H1 (cell line): Measurements from ENCODE around the gene C2orf74. TPM values are rescaled to one million over a fixed set of nuclear protein-coding genes. Genes with fewer than 3 reads are reported as not detected.

Experiments
- CTCF ChIA-PET: fragments of 300-600 bp; sonication (Branson Sonifier 250); formaldehyde crosslinking; loops from one replicate; lab custom pipeline; 2021; ENCODE audit not compliant: partially characterized antibody; lab: Charles Lee
- POLR2A ChIA-PET: fragments of 300-600 bp; sonication (Branson Sonifier 250); formaldehyde crosslinking; loops from one replicate; lab custom pipeline; 2021; ENCODE audit warnings: inconsistent platforms; ENCODE audit not compliant: partially characterized antibody; lab: Charles Lee
- DNase-seq, 2 experiments: peaks; one replicate each; pipeline versions ENCODE4 v3.0.0 to v3.0.0-alpha.2; 2010 to 2022; ENCODE audit warnings: low spot score in 2 of 2, low read depth in 1 of 2, mixed read lengths in 1 of 2
- FAIRE-seq: peaks from 2 replicates; lab custom pipeline; 2011; peaks lifted over from hg19 to GRCh38; lab: Jason Lieb, UNC
- H2AFZ ChIP-seq: 2 replicates; pipeline ENCODE4 v1.8.1; 2012; ENCODE audit warnings: low read length, inconsistent platforms
- H2AK5ac ChIP-seq: 2 replicates; pipeline ENCODE4 v1.6.1; 2013; ENCODE audit warnings: low read depth, low read length
- H2BK120ac ChIP-seq: replicated peaks from 2 replicates; pipeline ENCODE3; 2013; ENCODE audit warnings: low read depth, low read length, inconsistent platforms
- H2BK12ac ChIP-seq: 2 replicates; pipeline ENCODE4 v1.6.1; 2013; ENCODE audit warnings: low read depth, low read length
- H2BK15ac ChIP-seq: 2 replicates; pipeline ENCODE4 v1.6.1; 2013; ENCODE audit warnings: low read length
- H2BK20ac ChIP-seq: 2 replicates; pipeline ENCODE4 v1.6.1; 2013; ENCODE audit warnings: low read length
- H2BK5ac ChIP-seq: 2 replicates; pipeline ENCODE4 v1.6.1; 2013; ENCODE audit warnings: low read depth, low read length
- H3K14ac ChIP-seq: 2 replicates; pipeline ENCODE4 v1.6.1; 2013; ENCODE audit warnings: inconsistent platforms; ENCODE audit not compliant: insufficient read length
- H3K18ac ChIP-seq: 2 replicates; pipeline ENCODE4 v1.6.1; 2013; ENCODE audit warnings: low read length; ENCODE audit errors: extremely low read depth
- H3K23ac ChIP-seq: 2 replicates; pipeline ENCODE4 v1.6.1; 2013; ENCODE audit warnings: inconsistent platforms; ENCODE audit not compliant: insufficient read length
- H3K23me2 ChIP-seq: 2 replicates; pipeline ENCODE4 v1.6.1; 2013; ENCODE audit warnings: low read depth, low read length
- H3K27ac ChIP-seq: 2 replicates; pipeline ENCODE4 v1.6.1; 2011; ENCODE audit warnings: low read depth, low read length, inconsistent platforms
- H3K27me3 ChIP-seq, 4 experiments: replicated peaks in 1 of 4; 1 replicate in 1 of 4; 2 replicates in 3 of 4; pipeline versions ENCODE4 v1.6.1 to v1.8.1; 2011 to 2013; ENCODE audit warnings: low read length in 3 of 4, mild to moderate bottlenecking in 3 of 4, inconsistent platforms in 2 of 4, mixed read lengths in 2 of 4, moderate library complexity in 1 of 4; ENCODE audit not compliant: control insufficient read depth in 3 of 4, insufficient read depth in 3 of 4; ENCODE audit errors: extremely low read depth in 1 of 4
- H3K36me3 ChIP-seq, 4 experiments: 2 replicates each; pipeline versions ENCODE4 v1.6.1 to v1.8.1; 2011 to 2013; ENCODE audit warnings: mild to moderate bottlenecking in 4 of 4, low read length in 3 of 4, moderate library complexity in 2 of 4, control low read depth in 1 of 4, inconsistent platforms in 1 of 4; ENCODE audit not compliant: insufficient read depth in 4 of 4, control insufficient read depth in 2 of 4
- H3K4ac ChIP-seq: replicated peaks from 2 replicates; pipeline ENCODE3; 2013; ENCODE audit warnings: low read length, low read depth, mixed read lengths, inconsistent platforms; ENCODE audit not compliant: insufficient read length
- H3K4me1 ChIP-seq, 4 experiments: replicated peaks in 1 of 4; 1 replicate in 1 of 4; 2 replicates in 3 of 4; pipeline versions ENCODE4 v1.6.1 to v1.8.1; 2011 to 2013; ENCODE audit warnings: low read length in 3 of 4, inconsistent platforms in 2 of 4, mixed read lengths in 1 of 4; ENCODE audit not compliant: insufficient read depth in 4 of 4, control insufficient read depth in 3 of 4
- H3K4me2 ChIP-seq, 2 experiments: 2 replicates each; pipeline versions ENCODE4 v1.6.1 to v1.8.1; 2011 to 2013; ENCODE audit warnings: low read depth in 2 of 2, low read length in 2 of 2, control low read depth in 1 of 2, inconsistent platforms in 1 of 2, mild to moderate bottlenecking in 1 of 2; ENCODE audit not compliant: insufficient read depth in 1 of 2
- H3K4me3 ChIP-seq, 4 experiments: fragments of 200-600, 300-600 bp in 1 of 4; sonication (generic), shearing (Covaris generic), sonication (Bioruptor Twin) in 1 of 4; 2 replicates each; pipeline versions ENCODE4 v1.5.1 to v1.8.1; 2011 to 2016; ENCODE audit warnings: low read length in 4 of 4, low read depth in 3 of 4, control low read depth in 2 of 4, inconsistent platforms in 2 of 4, mild to moderate bottlenecking in 2 of 4, mixed read lengths in 1 of 4, moderate library complexity in 1 of 4; ENCODE audit not compliant: insufficient read depth in 2 of 4; ENCODE audit errors: extremely low read depth in 1 of 4
- H3K56ac ChIP-seq: replicated peaks from 2 replicates; pipeline ENCODE3; 2013; ENCODE audit warnings: low read depth, mild to moderate bottlenecking, mixed read lengths, low read length, inconsistent platforms; ENCODE audit not compliant: insufficient read length
- H3K79me1 ChIP-seq: 2 replicates; pipeline ENCODE4 v1.6.1; 2013; ENCODE audit warnings: low read depth, low read length, control low read depth
- H3K79me2 ChIP-seq, 2 experiments: 2 replicates each; pipeline versions ENCODE4 v1.6.1 to v1.8.1; 2012 to 2013; ENCODE audit warnings: low read length in 2 of 2, mild to moderate bottlenecking in 2 of 2, inconsistent platforms in 1 of 2; ENCODE audit not compliant: insufficient read depth in 2 of 2, control insufficient read depth in 1 of 2
- H3K9ac ChIP-seq, 4 experiments: replicated peaks in 1 of 4; 1 replicate in 1 of 4; 2 replicates in 3 of 4; pipeline versions ENCODE4 v1.6.1 to v1.8.1; 2011 to 2013; ENCODE audit warnings: low read depth in 3 of 4, low read length in 3 of 4, control low read depth in 2 of 4, mild to moderate bottlenecking in 2 of 4, moderate library complexity in 2 of 4, inconsistent platforms in 1 of 4; ENCODE audit errors: extremely low read depth in 1 of 4
- H3K9me3 ChIP-seq, 2 experiments: 2 replicates each; pipeline versions ENCODE4 v1.6.1 to v1.8.1; 2012 to 2013; ENCODE audit warnings: mild to moderate bottlenecking in 2 of 2, moderate library complexity in 2 of 2, control low read depth in 1 of 2, inconsistent platforms in 1 of 2, low read depth in 1 of 2, low read length in 1 of 2, mixed read lengths in 1 of 2; ENCODE audit not compliant: insufficient read depth in 2 of 2
- H4K20me1 ChIP-seq, 2 experiments: replicated peaks in 1 of 2; 2 replicates each; pipeline versions ENCODE3 to v1.8.1; 2011 to 2013; ENCODE audit warnings: inconsistent platforms in 2 of 2, low read length in 2 of 2, mild to moderate bottlenecking in 1 of 2; ENCODE audit not compliant: insufficient read depth in 2 of 2, control insufficient read depth in 1 of 2
- H4K5ac ChIP-seq: 2 replicates; pipeline ENCODE4 v1.6.1; 2013; ENCODE audit warnings: low read length, low read depth, mixed read lengths, inconsistent platforms; ENCODE audit not compliant: insufficient read length
- H4K8ac ChIP-seq: 2 replicates; pipeline ENCODE4 v1.8.0; 2013; ENCODE audit warnings: mild to moderate bottlenecking, moderate library complexity, low read length, inconsistent platforms; ENCODE audit not compliant: insufficient read depth; ENCODE audit errors: extremely low read depth
- H4K91ac ChIP-seq: replicated peaks from 2 replicates; pipeline ENCODE3; 2013; ENCODE audit warnings: low read length, mixed read lengths, inconsistent platforms; ENCODE audit not compliant: insufficient read length
- HDAC2 ChIP-seq, 2 experiments: fragments of 300-600 bp in 1 of 2; sonication (generic) in 1 of 2; IDR thresholded peaks; 2 replicates each; pipeline ENCODE4 v1.6.1; 2011 to 2012; ENCODE audit warnings: low read depth in 2 of 2, low read length in 2 of 2, mild to moderate bottlenecking in 2 of 2, moderate library complexity in 2 of 2, borderline replicate concordance in 1 of 2, inconsistent platforms in 1 of 2
- JUN ChIP-seq: IDR thresholded peaks from 2 replicates; pipeline ENCODE4 v1.6.1; 2011; ENCODE audit warnings: low read depth, mild to moderate bottlenecking, improper control_type of control experiment, low read length
- KDM5A ChIP-seq: fragments of 200-600 bp; IDR thresholded peaks from 2 replicates; pipeline ENCODE4 v1.7.1; 2012; ENCODE audit warnings: mild to moderate bottlenecking, low read length, inconsistent platforms, mixed read lengths
- MAFK ChIP-seq: IDR thresholded peaks from 2 replicates; pipeline ENCODE4 v1.6.1; 2012; ENCODE audit warnings: low read depth, mild to moderate bottlenecking, improper control_type of control experiment, low read length
- RBBP5 ChIP-seq: IDR thresholded peaks from 2 replicates; pipeline ENCODE4 v1.7.1; 2012; ENCODE audit warnings: low read depth, mild to moderate bottlenecking, inconsistent platforms, low read length, moderate library complexity, borderline replicate concordance
- SIX5 ChIP-seq: IDR thresholded peaks from 2 replicates; pipeline ENCODE4 v1.6.1; 2011; ENCODE audit warnings: mild to moderate bottlenecking, low read depth, low read length
- TAF1 ChIP-seq: IDR thresholded peaks from 2 replicates; pipeline ENCODE4 v1.6.1; 2011; ENCODE audit warnings: mild to moderate bottlenecking, low read depth, low read length
- TAF7 ChIP-seq: optimal IDR thresholded peaks from 2 replicates; pipeline ENCODE3; 2011; ENCODE audit warnings: low read depth, mild to moderate bottlenecking, inconsistent platforms, low read length, moderate library complexity, borderline replicate concordance
- WGBS, 2 experiments: shearing (Covaris generic) in 1 of 2; methylation state at CpG; one replicate each; pipeline versions ENCODE4 v1.1.6 to v1.1.7; 2013 to 2015; ENCODE audit warnings: low lambda C conversion rate in 2 of 2, mixed read lengths in 2 of 2, inconsistent platforms in 1 of 2, low coverage in 1 of 2, missing lambda C conversion rate in 1 of 2; ENCODE audit not compliant: insufficient replicate concordance in 2 of 2, insufficient coverage in 1 of 2, insufficient read length in 1 of 2; ENCODE audit errors: extremely low coverage in 1 of 2, missing lambda C conversion rate in 1 of 2; 5-methylcytosine and 5-hydroxymethylcytosine counted together
- polyA plus RNA-seq, 7 experiments: library from polyadenylated mRNA; depleted of rRNA in 3 of 7; stranded (reverse) in 5 of 7; unstranded in 2 of 7; fragments of >200 nt in 5 of 7; fragments of 200-250 nt in 2 of 7; gene quantifications; 1 replicate in 5 of 7; 2 replicates in 1 of 7; 4 replicates in 1 of 7; pipeline versions ENCODE4 v1.2.1 to v1.2.3, GENCODE V29; 2011 to 2013; ENCODE audit warnings: missing spikeins in 2 of 7, mixed read lengths in 2 of 7
- total RNA-seq: library from RNA; stranded (reverse); fragmentation: NEBNext Ultra II Directional; extraction: Animal tissue kit (Norgen Biotek cat#: 25700); gene quantifications from 2 replicates; pipeline ENCODE4 v1.2.1, GENCODE V29; 2021

The C2orf74 gene
- total and polyA plus RNA-seq, 2 of the 8 experiments (the other 6 are each of a cell fraction or from before 2014, with no cell fraction given): 2.6 to 9.3 TPM

- no peaks in the 10 kb centered on the region for H3K27me3 ChIP-seq
- no peak overlapping the region for H3K4me2 ChIP-seq
- H2AK5ac ChIP-seq: no peak overlapping the region
- peaks cover 0 to 12% (median 0%) of the 10 kb centered on the region in 4 experiments; a peak in 1 of 8 replicates for H3K36me3 ChIP-seq
- POLR2A ChIA-PET: interaction anchor here (1.0 kb wide), 1 partner anchor 18 kb away, joined by 5 read pairs; no protein-coding TSS in a partner anchor
- no peaks in the 10 kb centered on the region for H3K23me2 ChIP-seq
- H3K9me3 ChIP-seq: no peaks in the 10 kb centered on the region
- no peak overlapping the region for H3K4me3 ChIP-seq
- no peak overlapping the region for H4K5ac ChIP-seq
- FAIRE-seq: no peak
- no peak overlapping the region for H2BK5ac ChIP-seq
- no peaks in the 10 kb centered on the region for H3K79me2 ChIP-seq
- H4K20me1 ChIP-seq: no peaks in the 10 kb centered on the region
- H3K14ac ChIP-seq: no peak overlapping the region
- H4K91ac ChIP-seq: no peak overlapping the region
- no peak overlapping the region for H2BK12ac ChIP-seq
- no peak overlapping the region for H2BK15ac ChIP-seq
- WGBS, 2 experiments: 89% methylated on average over 5 of the region's 5 CpGs; no CpG with 5 or more reads in 1 of the 2 experiments
- no peak overlapping the region for H3K27ac ChIP-seq
- no peak overlapping the region for H3K23ac ChIP-seq
- no peak for TF ChIP-seq KDM5A
- no peak for TF ChIP-seq MAFK
- no peak for TF ChIP-seq JUN
- no peak for TF ChIP-seq SIX5
- no peak for TF ChIP-seq TAF7
- no peak for TF ChIP-seq HDAC2 (IDR thresholded peaks at IDR 0.05; ENCODE audit: borderline replicate concordance in 1 of 2, low read depth in 2 of 2, low read length in 2 of 2)
- TF ChIP-seq RBBP5: no peak
- TF ChIP-seq TAF1: no peak
- DNase-seq: no peak
- H3K4ac ChIP-seq: no peak overlapping the region
- no peak overlapping the region for H3K9ac ChIP-seq
- H4K8ac ChIP-seq: no peak overlapping the region; the same call in 1 of the 2 replicates
- H2BK20ac ChIP-seq: no peak overlapping the region
- CTCF ChIA-PET: interaction anchor here (1.0 kb wide), 1 partner anchor 630 kb away, joined by 3 read pairs; no protein-coding TSS in a partner anchor
- H3K79me1 ChIP-seq: no peaks in the 10 kb centered on the region
- no peaks in the 10 kb centered on the region for H3K4me1 ChIP-seq
- no peak overlapping the region for H3K56ac ChIP-seq
- H3K18ac ChIP-seq: no peak overlapping the region
- no peak overlapping the region for H2AFZ ChIP-seq
- no peak overlapping the region for H2BK120ac ChIP-seq
Observed at GRCh38 chr2:61162721-61163120, 733 bp downstream of the C2orf74 start.
